ENCODE data around the gene GZMB. TPM values are rescaled to one million over a fixed set of nuclear protein-coding genes. Genes with fewer than 3 reads are reported as not detected.
A peak's percentile ranks its signal among the peaks of the same experiment; 100 is the strongest.
"Not testable (repeated sequence)": the region's sequence is repeated elsewhere in the genome, so short reads cannot be mapped to it uniquely, and the experiment has no call there.

Gene GZMB, protein sequence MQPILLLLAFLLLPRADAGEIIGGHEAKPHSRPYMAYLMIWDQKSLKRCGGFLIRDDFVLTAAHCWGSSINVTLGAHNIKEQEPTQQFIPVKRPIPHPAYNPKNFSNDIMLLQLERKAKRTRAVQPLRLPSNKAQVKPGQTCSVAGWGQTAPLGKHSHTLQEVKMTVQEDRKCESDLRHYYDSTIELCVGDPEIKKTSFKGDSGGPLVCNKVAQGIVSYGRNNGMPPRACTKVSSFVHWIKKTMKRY
- under 1 TPM; 0.27 to 0.70 (median 0.56) TPM for polyA plus RNA-seq (ENCODE audit: insufficient read length in 4 of 4)

DNA sequence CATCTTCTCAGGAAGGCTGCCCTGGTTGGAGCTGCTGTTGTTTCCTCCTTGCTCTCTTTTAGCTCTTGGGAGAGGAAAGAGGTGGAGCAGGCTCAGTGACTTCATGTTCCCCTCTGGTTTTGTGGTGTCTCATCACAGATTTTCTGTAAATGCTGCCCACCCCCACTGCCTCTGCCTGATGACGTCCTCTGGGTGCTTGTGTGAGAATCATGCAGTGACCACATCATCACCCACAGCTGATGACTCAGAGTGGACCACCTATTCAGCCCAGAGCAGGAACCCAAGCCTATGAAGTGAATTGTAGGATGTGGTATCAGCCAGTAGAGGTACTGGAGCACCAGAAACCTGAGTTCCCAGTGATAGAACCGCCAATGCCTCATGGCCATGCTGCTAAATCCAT, at the start of gene GZMB:
Gene GZMB (minus strand): TSS at position 33 of the 400 bp plus-strand sequence. CDS start 30 bp downstream, at position 3.
- no peak for DNase-seq (ENCODE audit: low read depth in 4 of 4, low spot score in 3 of 4)

DNA sequence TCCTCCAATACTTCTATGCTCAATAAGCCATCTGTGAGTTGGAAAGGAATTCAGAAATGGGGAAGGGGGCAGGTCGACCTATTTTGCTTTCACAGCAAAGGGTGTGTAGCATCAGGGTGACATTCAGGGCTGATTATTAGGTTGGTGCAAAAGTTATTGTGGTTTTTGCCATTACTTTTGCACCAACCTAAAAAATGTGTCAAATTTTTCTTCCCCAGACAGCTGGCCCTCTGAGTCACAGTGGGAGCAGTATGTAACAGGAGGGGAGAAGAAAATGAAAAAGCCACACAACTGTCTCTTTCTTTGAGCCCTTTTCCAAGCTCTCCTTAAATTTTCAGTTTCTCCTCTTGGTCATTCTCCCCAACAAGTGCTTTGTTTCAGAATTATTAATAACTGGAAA, 47.1 kb upstream of the GZMB start:
- DNase-seq (ENCODE audit: low read depth in 4 of 4, low spot score in 3 of 4): no peak

DNA sequence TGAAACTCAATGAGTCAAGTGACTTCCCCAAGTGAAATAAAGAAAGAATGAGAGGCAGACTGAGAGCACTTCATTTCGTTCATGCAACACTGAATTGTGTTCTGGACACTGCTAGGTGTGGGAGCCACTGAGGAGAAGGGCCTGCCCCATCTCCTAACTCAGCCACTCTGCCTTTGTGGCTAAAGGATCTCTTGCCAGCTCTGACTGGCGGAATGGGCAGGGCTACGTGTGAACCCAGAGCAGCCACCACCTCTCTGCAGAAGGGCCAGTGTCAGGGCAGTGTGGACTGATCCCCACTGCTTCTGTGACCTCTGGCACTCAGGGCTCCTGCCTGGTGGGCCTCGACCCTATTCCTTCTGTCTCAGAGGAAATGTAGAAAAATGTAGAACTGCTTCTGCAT, 46.5 kb upstream of the GZMB start:
- DNase-seq (ENCODE audit: low read depth in 4 of 4, low spot score in 3 of 4): no peak

DNA sequence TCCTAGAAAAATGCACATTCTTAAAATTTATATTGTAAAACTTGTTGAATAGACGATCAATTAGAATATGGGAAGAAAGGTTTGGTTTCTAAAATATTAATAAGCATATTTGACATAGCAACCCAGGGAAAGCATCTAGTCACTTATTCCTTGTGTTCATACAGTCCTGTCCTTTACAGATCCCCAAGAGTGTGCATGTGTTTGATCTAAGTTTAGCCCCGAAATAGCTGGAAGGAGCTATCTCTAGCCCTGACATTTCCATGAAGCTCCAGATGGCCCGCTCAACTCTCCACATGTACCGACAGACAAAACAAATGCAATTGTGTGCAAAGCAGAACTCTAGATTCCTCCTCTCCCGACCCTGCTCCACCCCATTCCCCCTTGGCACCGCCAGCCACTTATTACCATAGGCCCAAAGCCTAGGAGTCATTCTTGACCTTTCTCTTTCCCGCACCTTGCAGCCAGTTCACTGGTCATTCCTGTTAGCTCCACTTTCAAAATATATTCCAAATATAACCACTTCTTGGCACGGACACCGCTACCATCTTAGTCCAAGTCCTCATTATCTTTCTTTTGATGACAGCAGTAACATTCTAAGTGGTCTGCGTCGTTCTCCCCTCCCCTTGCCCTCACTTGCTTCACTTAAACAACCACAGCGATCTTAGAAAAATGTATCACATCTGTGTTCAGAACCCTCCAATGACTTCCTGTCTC, 45.4 kb upstream of the GZMB start:
- no peak for DNase-seq (ENCODE audit: low read depth in 4 of 4, low spot score in 3 of 4)

DNA sequence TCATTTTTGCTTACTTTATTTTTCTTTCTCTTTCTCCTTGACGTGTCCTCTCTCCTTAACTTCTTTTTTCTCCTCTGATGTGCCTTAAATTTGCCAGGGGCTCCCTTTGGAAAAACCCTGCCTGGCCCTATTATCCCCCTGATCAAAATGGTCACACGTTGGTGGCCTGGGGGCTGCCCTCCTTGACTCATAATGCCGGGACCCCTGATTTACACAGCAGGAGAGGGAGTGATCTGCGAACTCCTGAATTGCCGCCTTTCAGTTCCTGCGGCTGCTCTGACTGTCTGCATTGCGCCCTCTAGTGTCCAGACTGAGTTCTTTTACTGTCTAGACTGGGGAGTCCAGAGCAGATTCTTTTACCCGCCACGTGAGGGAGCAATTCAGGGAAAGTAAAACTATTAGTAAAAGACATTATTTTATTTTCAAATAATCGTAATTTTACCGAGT, 44.8 kb upstream of the GZMB start:
- DNase-seq (ENCODE audit: low read depth in 4 of 4, low spot score in 3 of 4): peak; percentile 71 to 82 (median 77)

DNA sequence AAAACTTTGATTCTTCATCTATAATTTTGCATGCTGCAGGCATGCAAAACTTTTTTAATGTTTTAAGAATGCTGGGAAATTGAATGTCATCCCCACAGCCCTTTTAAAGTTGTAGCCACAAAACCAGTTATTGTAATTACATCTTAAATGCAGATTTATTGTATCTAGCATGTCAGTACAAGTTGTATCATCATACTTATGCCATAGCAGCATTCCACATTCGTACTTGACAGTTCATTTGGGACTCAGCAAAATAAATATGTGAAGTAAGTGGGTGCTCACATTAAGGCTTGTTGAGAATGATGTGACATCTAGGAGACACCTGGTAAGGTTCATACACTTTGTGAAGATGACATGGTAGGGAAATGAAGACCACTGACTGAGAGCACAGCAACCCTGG, 44.0 kb upstream of the GZMB start:
- no peak for DNase-seq (ENCODE audit: low read depth in 4 of 4, low spot score in 3 of 4)

DNA sequence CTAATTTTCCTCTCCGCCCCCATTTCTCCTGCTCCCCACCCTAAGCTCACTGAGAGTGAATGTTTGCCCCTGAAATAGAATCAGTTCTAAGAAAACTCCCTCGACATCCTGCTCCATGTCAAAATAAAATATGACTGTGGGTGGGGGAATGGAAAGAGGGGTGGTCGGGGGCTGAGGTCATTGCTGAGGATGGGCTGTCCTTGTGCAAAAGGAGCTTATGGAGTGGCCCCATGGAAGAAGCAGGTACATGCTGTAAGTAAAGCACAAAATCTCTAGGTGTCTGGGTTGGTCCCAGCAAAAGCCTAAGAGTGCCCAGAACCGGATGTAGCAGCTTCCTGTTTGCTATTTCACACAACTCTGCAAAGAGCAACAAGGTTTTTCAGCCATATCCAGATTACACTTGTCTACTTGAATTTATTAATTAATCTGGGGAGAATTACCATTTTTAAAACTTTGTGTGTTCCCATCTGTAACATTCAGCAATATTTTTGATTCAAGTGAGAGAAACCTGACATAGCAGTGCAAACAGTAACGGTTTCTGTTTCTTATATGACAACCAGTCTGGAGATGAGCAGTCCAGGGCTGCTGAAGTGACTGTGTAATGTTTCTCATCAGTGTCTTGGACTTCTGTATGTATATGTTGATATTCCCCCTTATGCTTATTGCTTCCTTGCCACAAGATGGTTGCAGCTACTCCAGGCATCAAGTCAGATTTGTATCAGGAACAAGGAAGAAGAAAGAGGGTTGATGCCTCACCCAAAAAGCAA, 40.4 kb upstream of the GZMB start:
- no peak for DNase-seq (ENCODE audit: low read depth in 4 of 4, low spot score in 3 of 4)

DNA sequence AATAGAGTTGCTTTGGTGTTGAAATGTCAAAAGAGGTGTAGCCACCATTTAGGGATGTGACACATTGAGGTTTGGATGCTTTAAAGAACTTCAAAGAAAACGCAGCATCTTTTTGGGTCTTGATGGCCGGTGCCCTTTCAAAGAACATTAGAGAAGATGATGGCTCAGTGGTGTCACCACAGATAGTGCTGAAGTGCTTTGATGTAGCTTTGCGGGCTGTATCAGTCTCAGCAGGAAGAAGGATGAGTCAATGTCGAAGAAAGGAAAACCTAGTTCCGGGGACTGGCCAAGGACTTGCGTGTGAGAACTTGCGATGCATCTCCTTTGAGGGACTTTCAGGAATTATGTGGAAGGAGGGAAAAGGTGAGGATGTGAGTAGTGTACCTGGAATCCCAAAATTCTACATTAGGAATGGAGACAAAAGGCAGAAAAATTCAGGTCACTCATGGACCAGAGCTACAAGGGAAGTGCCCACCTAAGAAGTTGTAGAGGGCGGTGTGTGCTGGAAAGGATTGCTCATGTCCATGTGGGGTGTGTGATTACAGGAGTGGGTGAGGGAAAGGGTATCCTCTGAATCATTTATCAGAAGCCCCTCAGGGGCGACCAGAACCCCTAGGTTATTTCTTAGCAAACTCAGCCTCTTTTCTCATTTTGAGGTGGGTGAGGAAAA, 39.7 kb upstream of the GZMB start:
- no peak for DNase-seq (ENCODE audit: low read depth in 4 of 4, low spot score in 3 of 4)

DNA sequence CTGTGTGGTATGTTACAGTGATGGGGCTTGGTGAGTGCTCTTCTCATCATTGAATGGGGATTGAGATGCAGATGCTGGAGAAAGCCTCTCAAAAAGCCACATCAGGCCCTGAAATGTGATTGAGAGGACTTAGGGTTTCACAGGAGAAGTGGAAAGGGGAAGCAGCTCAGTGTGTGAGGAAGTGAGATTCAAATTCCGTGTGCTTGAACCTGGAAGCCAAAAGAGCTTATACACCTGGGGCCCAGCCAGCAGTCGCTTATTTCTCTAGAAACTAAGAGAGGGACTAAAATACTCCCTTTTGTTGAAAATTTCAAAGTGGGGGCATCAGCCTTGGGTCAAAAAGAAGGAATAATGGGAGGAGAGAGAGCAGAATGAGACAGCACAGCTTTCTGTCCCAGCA, 39.1 kb upstream of the GZMB start:
- no peak for DNase-seq (ENCODE audit: low read depth in 4 of 4, low spot score in 3 of 4)

DNA sequence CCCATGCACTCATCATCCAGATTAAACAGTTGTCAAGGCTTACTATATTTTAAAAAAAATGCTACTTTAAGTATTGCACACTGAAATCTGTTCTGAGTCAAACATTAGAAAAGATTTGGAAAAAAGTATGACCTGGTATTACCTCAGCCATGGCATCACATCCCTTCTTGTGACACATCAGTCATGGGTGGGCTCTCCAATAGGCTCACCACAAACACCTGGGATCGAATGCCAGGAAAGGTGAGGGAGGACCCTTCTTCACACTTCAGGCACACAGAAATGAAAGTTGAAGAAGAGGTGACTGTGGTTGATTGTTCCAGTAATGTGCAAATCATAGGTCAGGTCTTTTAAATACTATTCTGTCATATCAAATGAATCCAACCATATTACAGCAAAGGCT, 36.6 kb upstream of the GZMB start:
- no peak for DNase-seq (ENCODE audit: low read depth in 4 of 4, low spot score in 3 of 4)

DNA sequence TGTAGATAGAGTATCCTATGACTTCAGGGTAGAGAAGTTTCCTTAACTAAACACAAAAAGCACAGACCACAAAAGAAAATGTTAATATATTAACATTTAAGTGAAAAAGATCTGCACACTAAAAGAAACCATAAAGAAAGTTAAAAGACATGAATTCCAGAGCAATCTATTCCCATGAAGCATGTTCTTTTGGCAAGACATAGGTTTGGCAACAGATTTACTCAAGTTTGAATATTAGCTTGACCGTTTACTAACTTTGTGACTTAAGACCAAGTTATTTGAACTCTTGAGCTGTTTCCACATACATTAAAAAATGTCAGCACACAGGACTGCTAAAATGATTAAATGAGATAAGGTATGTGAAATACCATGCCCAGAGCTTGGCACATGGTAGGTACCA, 35.7 kb upstream of the GZMB start:
- no peak for DNase-seq (ENCODE audit: low read depth in 4 of 4, low spot score in 3 of 4)

DNA sequence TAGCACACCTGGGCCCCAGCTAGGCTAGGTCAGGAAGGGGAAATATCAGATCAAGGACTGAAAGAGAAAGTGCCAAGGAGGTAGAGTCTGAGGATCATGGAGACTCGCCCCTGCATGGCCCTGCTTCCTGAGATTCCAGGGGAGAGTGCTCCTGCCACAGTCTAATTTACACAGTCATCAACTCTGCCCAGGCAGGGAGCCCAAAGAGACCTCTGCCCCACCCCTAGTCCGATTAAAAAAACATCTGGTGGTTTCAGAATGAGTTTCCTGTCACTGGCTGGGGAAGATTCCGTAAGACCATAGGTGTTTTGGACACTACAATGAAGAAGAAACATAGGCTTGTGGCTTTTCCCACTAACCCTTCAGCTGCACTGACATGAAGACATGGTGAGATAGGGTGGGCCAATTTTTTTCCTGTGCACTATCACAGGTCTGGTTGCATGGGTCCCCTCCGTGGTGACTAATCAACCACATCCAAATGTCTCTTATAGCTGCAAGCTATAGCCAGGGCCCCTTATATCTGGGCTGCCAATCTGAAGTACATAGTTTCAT, 31.5 kb upstream of the GZMB start:
- no peak for DNase-seq (ENCODE audit: low read depth in 4 of 4, low spot score in 3 of 4)

DNA sequence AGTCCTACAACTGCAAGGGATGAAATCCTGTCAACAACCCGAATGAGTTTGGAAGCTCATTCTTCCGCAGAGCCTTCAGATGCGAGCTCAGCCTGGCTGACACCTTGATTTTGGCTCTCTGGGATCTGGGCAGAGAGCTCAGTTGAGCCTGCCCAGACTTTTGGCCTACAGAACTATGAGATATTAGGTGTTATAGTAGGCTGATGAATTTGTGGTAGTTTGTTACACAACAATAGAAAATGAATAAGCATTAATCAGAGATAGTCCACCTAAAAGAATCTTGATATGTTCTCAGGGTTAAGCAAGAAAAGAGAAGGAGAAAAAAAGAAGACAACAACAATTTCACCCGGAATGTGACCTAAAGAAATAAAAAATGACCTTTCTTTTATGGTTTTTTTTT, 30.4 kb upstream of the GZMB start:
- no peak for DNase-seq (ENCODE audit: low read depth in 4 of 4, low spot score in 3 of 4)

DNA sequence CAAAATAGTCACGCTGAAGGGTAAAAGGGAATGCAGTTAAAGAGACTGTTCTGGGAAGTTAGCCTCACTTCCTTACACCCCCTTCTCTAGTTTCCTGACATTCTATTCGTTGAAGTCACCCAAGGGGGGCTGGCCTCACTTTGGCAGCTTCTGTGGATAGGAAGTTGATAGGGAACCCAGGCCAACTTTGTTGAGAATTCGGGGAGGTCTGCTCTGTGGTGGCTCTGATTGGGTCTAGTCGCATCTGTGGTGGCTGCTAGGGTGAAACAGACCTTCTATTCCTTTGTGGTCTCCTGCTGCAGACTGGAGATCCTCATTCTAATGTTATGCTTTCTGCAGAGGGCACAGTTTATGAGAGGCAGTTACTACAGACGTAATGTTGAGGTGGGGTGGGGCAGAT, 28.8 kb upstream of the GZMB start:
- DNase-seq (ENCODE audit: low read depth in 4 of 4, low spot score in 3 of 4): no peak

DNA sequence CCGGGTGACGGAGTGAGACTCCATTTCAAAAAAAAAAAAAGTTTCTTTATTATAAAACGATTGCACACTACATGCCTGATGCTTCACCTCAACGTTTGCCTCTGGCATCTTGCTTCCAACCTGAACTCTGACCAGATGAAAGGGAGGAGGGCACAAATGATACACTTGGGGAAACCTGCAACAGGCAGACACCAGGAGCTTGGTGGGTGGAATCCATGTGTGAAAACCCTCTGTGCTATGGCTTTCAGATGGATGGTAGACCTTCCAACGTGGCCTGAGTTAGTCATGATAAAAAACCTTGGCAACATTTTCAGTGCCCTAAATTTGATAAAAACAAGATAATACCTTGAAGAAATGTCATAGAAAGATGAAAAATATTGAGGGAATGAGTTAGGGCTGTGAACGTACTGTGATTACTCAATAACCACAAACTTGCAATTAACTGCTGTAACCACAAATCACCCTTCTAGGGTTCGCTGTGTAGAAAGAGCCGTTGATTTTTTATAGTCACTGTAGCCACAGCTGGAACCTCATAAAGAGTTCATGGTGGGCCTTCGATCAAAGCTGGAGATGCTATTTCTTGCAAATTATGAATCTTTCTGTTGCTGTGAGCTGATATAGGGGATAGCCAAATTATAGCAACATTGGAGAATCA, 26.1 kb upstream of the GZMB start:
- no peak for DNase-seq (ENCODE audit: low read depth in 4 of 4, low spot score in 3 of 4)

DNA sequence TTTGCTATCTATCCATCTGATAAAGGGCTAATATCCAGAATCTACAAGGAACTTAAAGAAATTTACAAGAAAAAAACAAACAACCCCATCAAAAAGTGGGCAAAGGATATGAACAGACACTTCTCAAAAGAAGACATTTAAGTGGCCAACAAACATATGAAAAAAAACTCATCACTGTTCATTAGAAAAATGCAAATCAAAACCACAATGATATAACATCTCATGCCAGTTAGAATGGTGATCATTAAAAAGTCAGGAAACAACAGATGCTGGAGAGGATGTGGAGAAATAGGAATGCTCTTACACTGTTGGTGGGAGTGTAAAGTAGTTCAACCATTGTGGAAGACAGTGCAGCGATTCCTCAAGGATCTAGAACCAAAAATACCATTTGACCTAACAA, 14.4 kb upstream of the GZMB start:
- not testable (repeated sequence) for DNase-seq (ENCODE audit: low read depth in 4 of 4, low spot score in 3 of 4)

DNA sequence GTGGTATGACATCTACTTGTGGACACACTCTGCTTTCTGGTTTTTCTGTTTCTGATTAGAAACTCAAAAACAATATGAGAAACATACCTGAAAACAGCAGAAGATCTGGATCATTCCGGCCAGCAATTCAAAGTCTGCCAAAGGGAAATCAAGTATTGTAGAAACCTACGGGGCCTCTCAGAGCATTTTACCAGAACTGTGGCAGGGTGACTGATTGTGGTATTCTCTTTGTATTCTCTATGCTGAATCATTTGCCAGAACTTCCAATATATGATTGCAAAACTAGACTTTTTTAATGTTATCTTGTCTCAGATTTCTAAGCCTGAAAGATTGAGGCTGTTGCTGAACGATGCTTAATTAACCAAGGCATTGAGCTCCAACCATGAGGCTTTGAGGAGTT, 5.9 kb upstream of the GZMB start:
- DNase-seq (ENCODE audit: low read depth in 4 of 4, low spot score in 3 of 4): no peak

DNA sequence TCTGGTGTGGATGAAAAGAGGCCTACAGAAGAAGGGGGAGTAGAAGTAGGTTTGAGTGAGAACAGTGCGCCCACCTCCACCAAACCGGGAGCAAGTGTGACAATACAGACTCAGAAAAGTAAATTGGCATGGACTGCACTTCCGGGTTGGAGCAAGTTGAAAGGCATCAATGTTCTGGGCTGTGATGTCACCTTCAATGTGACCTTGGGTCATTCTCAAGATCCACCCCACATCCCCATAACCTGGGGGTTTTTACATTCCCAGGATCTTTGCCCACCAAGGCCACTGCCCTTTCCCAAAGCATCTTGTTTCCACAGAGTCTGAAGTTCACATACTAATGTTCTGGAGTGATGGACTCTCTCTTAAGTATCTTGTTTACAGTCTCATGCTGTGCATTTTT, 5.3 kb upstream of the GZMB start:
- DNase-seq (ENCODE audit: low read depth in 4 of 4, low spot score in 3 of 4): no peak

DNA sequence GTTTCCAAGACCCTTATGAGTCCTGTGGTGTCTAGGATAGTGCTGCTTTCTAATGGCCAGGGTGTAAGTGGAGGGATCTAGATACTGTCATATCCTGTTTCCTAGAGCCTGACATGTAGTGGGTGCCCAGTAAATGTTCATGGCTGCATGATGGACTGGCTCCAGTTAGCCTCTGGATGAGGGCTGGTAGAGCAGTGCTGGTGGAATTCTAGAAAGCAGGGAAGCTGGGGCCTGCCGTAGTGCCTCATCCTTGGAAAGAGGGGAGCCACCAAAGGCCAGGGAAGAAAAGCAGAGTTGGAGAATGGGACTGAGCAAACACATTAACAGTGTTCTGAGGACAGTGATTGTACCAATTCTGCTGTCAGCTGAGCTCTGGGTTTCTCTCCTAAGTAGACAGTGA, 637 bp downstream of the GZMB start:
- DNase-seq (ENCODE audit: low read depth in 4 of 4, low spot score in 3 of 4): no peak

DNA sequence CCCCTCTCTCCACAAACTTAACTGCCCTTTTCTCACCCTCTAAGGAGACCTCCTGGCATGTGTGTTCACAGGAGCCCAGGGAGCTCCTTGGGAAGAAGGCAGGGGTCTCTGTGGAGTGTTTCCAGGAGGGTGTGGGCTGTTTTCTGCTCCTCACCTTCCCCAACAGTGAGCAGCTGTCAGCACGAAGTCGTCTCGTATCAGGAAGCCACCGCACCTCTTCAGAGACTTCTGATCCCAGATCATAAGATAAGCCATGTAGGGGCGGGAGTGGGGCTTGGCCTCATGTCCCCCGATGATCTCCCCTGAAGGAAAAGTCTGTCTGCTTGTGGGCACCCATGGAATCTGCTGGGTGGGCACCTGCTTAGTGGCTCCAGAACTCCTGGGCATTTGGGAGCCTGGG, 1.2 kb downstream of the GZMB start:
- no peak for DNase-seq (ENCODE audit: low read depth in 4 of 4, low spot score in 3 of 4)

All from right renal pelvis (tissue), 4 donors.